Left ventricle myocardium superior (tissue), 1 donor: ENCODE results near the gene ARL6IP6. TPM values are rescaled to one million over a fixed set of nuclear protein-coding genes. Genes with fewer than 3 reads are reported as not detected.
"Not testable (repeated sequence)": the region's sequence is repeated elsewhere in the genome, so short reads cannot be mapped to it uniquely, and the experiment has no call there.

ENCODE experiments used
- ATAC-seq: fragments of 200-7000 bp; cut with Tn5 transposase; one replicate; pipeline ENCODE4 v1.9.1; 2020; ENCODE audit warnings: mild to moderate bottlenecking, moderate library complexity
- DNase-seq: peaks from one replicate; pipeline ENCODE4 v3.0.0-alpha.2; 2020
- intact Hi-C: fragments of 100-400 bp; cut with micrococcal nuclease; formaldehyde crosslinking; loops from one replicate; pipeline ENCODE4 v1.11.0; 2022
- total RNA-seq: library from RNA; stranded (reverse); fragmentation: NEBNext Ultra II Directional; extraction: Animal tissue kit (Norgen Biotek cat#: 25700); gene quantifications from one replicate; pipeline ENCODE4 v1.2.1, GENCODE V29; 2021
- donor health status: DM: no; HTN: yes; CAD: no; lungs with severe emphysema.

ARL6IP6 gene
- total RNA-seq, 1 donor from 2014 or later, result 7.6 TPM

DNA sequence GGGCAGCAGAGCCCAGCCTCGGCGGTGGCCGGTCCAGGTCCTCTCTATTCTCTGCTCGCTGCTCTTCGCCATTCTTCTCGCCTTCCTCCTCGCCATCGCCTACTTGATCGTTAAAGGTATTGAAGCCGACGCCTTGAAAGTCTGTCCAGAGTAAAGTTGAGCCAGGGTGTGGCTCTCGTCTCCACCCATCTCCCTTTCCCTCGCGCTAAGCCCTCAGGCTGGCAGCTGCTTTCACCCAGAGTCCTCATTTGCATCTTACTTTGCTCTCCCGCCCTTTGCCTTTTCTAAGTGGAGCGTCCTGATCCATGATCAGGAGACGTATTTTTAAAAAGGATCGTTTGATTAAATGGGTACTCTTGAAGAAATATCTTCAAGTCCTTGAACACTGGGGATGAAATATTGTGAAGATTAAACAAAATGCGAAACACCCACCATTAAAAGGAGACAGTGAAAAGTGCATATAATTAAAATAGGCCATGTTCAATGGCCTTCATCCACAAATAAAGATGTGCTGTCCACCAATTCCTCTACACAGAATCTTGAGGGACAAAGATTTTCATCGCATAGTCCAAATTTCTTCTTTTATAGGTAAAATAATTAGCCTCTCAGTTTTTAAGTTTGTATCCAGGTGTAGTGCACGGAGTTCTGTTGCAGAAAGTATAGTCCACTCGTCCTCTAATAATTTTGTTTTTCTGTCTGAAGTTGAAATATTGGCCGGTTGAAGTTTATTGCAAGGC is 657 bp downstream of the ARL6IP6 start:
- intact Hi-C loops, result no loop called here
- ATAC-seq (no peak), DNase-seq (no peak)

DNA sequence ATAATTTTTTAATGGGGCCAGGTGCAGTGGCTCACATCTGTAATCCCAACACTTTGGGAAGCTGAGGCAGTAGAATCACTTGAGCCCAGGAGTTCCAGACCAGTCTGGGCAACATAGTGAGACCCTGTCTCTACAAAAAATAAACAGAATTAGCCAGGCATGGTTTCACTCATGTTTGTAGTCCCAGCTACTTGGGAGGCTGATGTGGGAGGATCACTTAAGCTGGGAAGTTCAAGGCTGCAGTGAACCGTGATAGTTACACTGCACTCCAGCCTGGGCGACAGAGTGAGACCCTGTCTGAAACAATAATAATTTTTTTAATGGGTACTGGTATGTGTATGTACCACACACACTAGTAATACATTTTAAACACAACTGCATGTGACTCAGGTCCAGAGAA is 2.4 kb downstream of the ARL6IP6 start:
- intact Hi-C loops, result no loop called here
- ATAC-seq (no peak), DNase-seq (no peak)

DNA sequence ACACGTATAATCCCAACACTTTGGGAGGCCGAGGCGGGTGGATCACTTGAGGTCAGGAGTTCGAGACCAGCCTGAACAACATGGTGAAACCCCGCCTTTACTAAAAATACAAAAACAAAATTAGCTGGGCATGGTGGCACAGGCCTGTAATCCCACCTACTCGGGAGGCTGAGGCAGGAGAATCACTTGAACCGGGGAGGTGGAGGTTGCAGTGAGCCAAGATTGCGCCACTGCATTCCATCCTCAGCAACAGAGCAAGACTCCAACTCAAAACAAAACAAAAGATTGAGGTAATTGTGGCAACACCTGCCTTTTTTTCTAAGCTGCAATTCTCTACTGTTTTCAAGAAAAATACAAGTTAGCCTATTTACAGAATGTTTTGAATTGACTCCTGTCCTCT is 4.2 kb downstream of the ARL6IP6 start:
- DNase-seq, ATAC-seq, intact Hi-C loops: not testable (repeated sequence)

DNA sequence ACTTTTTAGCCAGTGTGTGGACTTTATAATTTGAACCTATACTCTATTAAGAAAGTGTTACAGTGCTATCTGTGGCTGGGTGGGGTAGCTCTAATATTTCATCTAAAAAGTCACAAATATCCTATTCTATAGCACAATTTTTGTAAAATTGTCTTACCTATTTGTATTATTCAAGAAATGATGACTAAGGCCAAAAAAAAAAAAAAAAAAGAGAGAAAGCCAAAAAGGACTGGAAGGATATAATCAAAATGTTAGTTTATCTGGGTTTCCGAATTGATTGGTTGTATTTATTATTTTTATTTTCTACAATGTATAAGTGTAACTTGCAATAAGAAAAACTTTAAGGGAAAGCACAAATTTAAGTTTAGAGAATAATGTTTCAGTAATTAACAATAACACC is 5.5 kb downstream of the ARL6IP6 start:
- DNase-seq (no peak), ATAC-seq (no peak)
- intact Hi-C loops, result no loop called here

DNA sequence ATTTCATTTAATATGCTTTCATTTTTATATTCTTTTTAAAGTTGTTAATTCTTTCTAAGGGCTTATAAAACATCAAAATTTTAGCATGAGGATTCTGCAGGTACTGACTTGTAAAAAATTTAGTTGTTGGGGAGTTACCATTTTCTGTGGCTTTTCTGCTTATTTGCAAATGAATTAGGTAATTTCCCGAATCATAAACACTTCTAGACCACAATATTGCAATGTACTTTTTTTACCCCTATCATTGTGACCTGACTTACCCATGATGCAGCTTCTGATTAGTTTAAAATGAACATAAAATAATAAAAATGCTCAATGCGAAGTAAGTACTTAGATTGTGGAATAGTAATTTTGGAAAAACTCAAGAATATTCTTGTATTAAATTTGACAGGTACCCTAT is 11.4 kb downstream of the ARL6IP6 start:
- ATAC-seq (no peak), DNase-seq (no peak)
- intact Hi-C loops, result no loop called here

DNA sequence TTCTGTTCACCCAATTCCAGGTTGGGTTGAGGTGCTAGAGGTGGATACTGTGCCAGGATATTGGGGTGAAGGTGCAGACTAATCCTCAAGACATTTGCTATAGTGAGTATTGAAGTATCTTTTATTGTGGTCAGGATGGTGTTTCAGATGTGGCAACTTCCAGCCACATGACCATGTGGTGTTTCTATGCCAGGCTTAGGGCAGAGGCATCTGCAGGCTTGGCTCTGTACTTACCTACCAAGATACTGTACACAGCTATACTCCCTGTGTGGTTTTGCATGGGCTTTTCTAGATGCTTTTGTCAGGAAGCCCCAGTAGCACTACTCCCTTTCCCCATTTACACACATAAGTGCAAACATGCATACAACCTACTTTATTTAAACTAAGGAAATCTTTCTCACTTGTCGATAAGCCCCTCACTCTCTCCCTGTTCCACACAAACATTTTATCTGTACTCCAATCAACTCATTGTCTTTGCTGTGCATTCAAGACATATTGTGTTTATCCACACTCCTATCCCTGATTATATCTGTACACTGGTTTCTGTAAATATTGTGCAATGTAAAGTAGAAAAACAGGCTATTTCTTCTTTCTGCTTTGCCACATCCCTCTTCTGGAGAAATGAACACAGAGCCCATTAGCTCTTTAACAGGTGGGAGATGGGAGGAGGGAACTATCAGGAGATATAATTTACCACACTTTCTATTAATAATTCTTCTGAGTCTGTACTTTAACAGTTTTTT is 12.3 kb downstream of the ARL6IP6 start:
- DNase-seq, result no peak
- intact Hi-C loops, result no loop called here
- peak; percentile 25 for ATAC-seq

DNA sequence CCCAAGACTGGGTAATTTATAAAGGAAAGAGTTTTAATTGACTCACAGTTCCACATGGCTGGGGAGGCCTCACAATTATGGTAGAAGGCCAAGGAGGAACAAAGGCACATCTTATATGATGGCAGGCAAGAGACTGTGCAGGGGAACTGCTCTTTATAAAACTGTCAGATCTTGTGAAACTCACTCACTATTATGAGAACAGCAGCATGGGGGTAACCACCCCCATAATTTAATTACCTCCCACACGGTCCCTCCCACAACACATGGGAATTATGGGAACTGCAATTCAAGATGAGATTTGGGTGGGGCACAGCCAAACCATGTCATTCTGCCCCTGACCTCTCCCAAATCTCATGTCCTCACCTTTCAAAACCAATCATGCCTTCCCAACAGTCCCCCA is 19.1 kb downstream of the ARL6IP6 start:
- DNase-seq, intact Hi-C loops, ATAC-seq: not testable (repeated sequence)

DNA sequence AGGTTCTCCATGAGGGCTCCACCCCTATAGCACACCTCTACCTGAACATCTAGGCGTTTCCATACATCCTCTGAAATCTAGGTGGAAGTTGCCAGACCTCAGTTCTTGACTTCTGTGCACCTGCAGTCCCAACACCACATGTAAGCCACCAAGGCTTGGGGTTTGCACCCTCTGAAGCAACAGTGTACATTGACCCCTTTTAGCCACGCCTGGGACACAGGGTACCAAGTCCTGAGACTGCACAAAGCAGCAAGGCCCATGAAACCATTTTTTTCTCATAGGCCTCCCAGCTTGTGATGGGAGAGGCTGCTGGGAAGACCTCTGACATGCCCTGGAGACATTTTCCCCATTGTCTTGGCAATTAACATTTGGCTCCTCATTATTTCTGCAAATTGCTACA is 20.0 kb downstream of the ARL6IP6 start:
- intact Hi-C loops, result no loop called here
- DNase-seq (no peak), ATAC-seq (no peak)

DNA sequence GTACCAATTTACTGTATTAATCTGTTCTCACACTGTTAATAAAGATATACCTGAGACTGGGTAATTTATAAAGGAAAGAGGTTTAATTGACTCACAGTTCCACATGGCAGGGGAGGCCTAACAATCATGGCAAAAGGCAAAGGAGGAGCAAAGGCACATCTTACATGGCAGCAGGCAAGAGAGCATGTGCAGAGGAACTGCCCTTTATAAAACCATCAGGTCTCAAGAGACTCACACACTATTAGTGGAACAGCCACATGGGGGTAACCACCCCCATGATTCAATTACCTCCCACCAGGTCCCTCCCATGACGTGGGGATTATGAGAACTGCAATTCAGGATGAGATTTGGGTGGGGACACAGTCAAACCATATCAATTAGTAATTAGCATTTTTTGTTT is 21.3 kb downstream of the ARL6IP6 start:
- DNase-seq, ATAC-seq, intact Hi-C loops: not testable (repeated sequence)

DNA sequence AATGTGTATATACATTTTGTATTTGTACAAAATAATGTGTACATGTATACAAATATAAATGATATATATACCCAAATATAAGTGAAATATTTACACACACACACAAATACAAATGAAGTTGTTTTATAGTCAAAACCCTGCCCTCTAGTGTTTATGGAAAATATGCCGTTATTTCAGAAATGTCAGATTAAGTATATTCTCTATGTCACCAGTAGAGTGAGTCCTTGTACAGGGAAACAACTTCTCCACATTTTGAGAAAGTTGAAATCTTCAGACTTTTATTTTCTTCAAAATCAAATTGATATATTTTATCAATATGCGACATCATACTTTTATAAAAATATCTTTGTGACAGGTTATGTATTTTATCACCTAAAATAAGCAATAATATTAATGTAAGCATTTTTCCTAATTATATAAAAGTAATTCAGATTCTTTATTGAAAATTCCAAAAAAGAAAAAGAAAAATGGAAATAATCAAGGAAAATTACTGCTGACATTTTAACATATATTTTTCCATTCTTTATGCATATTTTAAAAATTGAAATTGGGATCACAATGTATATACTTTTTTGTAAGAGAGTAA is 22.4 kb downstream of the ARL6IP6 start:
- DNase-seq (no peak), ATAC-seq (no peak)
- intact Hi-C loops, result no loop called here

DNA sequence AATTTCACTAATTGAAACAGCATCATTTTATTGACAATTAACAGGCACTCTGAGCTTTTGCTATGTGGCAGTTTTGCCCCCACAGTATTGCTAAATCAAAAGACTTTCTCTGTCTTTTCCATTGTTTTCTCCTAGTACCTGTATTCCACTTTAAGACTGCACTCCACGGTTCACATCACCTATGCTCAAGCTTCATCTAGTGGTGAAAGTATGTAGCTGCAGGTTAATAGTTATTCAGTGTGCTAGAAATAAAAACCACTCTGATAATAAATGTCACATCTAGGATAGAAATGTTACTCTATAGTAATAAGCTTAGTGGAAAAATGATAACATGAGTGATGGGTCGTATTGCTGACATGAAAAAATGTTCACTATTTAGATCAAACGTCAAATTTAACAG is 24.6 kb downstream of the ARL6IP6 start:
- ATAC-seq (no peak), DNase-seq (no peak)
- intact Hi-C loops, result no loop called here

DNA sequence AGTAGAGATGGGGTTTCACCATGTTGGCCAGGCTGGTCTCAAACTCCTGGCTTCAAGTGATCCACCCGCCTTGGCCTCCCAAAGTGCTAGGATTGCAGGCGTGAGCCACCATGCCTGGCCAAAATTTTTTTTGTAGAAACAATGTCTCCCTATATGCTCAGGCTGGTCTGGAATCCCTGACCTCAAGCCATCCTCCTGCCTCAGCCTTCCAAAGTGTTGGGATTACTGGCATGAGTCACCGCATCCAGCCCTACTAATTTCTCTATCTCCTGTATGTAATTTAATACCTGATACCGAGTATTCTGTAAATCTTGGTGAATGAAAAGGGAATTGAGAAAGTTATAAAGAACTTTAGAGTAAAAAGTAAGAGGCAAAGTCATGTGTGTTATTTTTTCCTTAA is 29.3 kb downstream of the ARL6IP6 start:
- ATAC-seq, DNase-seq, intact Hi-C loops: not testable (repeated sequence)

DNA sequence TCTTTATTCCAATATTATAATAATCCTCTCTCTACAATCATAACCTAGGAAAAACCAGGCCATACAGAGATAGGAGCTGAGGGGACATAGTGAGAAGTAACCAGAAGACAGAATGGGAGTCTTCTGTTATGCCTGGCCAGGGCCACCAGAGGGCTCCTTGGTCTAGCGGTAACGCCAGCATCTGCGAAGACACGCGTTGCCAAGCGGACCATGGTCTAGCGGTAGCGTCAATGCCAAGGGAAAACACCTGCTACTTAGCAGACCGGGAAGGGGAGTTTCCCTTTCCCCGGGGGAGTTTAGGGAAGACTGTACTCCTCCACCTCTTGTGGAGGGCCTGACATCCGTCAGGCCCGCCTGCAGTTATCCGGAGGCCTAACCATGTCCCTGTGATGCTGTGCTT is 36.6 kb downstream of the ARL6IP6 start:
- ATAC-seq, result no peak
- intact Hi-C loops, result no loop called here
- DNase-seq, result no peak

DNA sequence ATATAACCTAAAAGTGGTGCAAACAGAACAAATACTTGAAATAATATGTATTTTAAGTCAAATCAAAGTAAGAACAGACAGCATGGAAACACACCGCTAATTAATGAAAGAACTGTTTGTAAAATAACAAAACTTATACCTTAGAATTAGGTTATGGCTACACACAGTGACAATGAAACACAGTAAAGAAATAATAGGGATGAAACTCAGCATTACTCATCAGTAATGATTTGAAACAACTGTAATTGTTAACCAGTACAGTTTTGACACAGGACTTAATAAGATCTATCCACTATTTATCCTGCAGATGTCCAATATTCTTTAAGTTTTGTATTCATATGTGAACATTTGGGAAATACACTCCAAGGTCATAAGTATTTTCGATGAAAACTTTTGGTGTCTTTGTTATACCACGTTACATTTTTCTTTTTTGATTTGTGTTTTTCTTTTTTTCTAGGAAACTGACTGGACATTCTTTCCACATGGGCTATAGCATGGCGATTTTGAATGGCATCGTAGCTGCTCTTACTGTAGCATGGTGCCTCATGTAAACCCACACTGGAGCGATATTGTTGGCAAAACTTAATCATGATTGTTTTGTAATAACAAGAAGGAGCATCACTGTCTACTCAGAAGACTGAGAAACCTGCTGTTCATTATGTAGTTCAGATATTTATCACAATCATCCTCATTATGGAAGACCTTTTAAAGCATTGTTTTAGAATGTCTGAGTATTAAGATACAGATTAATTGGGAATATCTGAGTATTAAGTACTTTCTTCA is 41.1 kb downstream of the ARL6IP6 start:
- DNase-seq, result no peak
- intact Hi-C loops, result no loop called here
- ATAC-seq, result no peak

DNA sequence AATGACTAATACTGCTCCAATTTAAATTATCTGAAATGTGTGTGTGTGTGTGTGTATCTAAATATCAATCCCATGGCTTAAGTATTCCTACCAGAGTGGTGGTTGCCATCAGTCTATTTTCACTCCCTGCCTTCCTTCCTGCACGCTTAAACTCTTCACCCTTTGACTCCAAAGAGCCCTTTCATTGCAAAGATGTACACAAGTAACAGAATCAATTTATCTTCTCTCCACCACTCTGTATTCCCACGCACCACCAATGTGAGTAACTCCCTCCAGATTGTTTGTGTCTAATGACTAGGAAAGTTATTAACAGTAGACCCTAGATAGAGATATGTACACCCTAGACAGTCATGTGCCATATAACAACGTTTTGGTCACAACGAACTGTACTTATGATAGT is 42.8 kb downstream of the ARL6IP6 start:
- ATAC-seq (no peak), DNase-seq (no peak)
- intact Hi-C loops, result no loop called here

DNA sequence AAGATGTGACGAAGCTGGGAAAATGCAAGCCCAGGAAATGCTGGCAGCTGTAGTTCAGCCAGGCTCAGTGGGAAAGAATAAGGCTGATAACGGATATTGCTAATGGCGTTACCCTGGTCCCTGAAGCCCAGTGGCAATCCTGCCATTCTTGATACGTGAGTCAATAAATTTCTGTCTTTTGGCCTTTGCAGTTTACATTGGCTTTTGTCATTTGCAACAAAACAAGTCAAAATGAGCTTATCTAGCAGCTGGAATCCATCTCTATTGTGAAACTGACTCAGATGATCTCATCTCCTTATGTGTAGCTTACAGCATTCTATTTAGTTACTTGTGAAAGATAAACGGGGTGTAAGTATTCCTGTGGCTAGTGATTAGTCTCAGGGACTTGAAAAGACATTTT is 43.8 kb downstream of the ARL6IP6 start:
- intact Hi-C loops, result no loop called here
- DNase-seq (no peak), ATAC-seq (peak; percentile 88)

DNA sequence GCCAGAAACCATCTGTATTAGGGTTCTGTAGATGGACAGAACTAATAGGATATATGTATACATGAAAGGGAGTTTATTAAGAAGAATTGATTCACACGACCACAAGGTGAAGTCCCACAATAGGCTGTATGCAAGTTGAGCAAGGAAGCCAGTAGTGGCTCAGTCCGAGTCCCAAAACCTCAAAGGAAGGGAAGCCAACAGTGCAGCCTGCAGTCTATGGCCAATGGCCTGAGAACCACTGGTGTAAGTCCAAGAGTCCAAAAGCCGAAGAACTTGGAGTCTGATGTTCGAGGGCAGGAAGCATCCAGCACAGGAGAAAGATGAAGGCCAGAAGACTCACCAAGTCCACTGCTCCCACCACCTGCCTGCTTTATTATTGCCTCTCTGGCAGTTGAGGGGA is 44.8 kb downstream of the ARL6IP6 start:
- DNase-seq, intact Hi-C loops: not testable (repeated sequence)
- ATAC-seq, result peak; percentile 57

DNA sequence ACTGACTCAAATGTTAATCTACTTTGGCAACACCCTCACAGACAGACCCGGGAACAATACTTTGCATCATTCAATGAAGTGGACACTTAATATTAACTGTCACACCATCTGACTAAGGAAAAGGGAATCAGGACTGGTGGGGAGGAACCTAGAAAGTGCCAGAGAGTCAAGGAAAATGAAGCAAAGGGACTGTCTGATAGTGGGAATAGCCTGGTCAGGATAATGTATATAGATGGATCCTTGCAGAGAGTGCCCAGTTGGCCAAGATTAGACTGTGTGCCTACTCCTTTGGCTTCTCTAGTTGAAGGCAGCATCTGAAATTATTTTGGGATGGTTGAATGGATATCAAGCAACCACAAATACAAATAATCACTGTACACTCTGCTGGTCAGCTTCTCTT is 45.2 kb downstream of the ARL6IP6 start:
- ATAC-seq, result no peak
- intact Hi-C loops, result no loop called here
- no peak for DNase-seq

DNA sequence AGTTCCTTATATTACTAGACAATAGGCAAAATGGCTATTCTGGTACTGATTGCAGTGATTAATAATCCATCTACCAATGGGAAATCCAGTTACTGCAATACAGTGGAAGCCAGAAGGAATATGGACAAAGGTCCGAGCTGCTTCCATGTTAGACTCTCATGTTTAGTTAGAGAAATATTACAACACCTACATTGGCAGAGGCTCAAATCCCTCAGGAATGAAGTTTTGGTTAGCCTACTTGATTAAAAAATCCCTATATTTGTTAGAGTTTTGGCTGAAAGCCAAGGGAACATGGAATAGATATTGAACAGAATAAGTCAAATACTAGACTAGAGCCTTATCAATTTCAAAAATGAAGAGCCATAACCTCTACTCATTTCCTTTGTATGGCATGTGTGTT is 48.5 kb downstream of the ARL6IP6 start:
- intact Hi-C loops, result no loop called here
- no peak for DNase-seq
- ATAC-seq, result no peak

DNA sequence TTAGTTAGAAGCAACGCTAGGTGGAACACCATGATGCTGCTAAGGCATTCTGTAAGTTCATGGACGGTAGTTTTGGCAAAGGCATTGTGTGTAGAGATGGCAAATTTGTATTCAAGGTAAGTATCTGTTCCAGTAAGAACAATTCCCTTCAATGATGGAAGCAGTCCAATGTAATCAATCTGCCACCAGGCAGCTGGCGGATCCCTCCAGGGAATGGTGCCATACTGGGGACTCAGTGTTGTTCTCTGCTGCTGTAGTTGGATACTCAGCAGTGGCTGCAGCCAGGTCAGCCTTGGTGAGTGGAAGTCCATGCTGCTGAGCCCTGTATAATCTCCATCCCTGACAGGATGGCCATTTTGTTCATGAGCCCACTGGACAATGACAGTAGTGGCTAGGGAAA is 62.8 kb downstream of the ARL6IP6 start:
- DNase-seq, result no peak
- ATAC-seq, result no peak
- intact Hi-C loops, result no loop called here
